Kidney epithelial cell (primary cell): ENCODE measurements around the gene TAB2. TPM values are rescaled to one million over a fixed set of nuclear protein-coding genes. Genes with fewer than 3 reads are reported as not detected.

Experiments used
- DNase-seq: peaks from one replicate; pipeline ENCODE4 v3.0.0-alpha.2; 2010; ENCODE audit warnings: low read depth
- H3K27me3 ChIP-seq: 2 replicates; pipeline ENCODE4 v1.6.0; 2011; ENCODE audit warnings: low read length; ENCODE audit not compliant: control insufficient read depth, insufficient read depth
- H3K36me3 ChIP-seq: 2 replicates; pipeline ENCODE4 v1.5.1; 2011; ENCODE audit warnings: low read length; ENCODE audit not compliant: control insufficient read depth, insufficient read depth
- H3K4me3 ChIP-seq: 2 replicates; pipeline ENCODE4 v1.5.1; 2011; ENCODE audit warnings: low read depth, mild to moderate bottlenecking, control low read depth, low read length
- total RNA-seq: library from RNA; depleted of rRNA; stranded (reverse); fragments of >200 nt; gene quantifications from 2 replicates; pipeline ENCODE4 v1.2.3, GENCODE V29; 2015
- TF ChIP-seq, protein P1 (sequence below): IDR thresholded peaks from 2 replicates; pipeline ENCODE4 v1.5.1; 2011; ENCODE audit warnings: mild to moderate bottlenecking, moderate library complexity, low read length, control low read depth, inconsistent platforms; ENCODE audit not compliant: insufficient read depth, poor library complexity, severe bottlenecking

The TAB2 gene
- total RNA-seq, 1 donor from 2014 or later = 30.7 TPM

DNA sequence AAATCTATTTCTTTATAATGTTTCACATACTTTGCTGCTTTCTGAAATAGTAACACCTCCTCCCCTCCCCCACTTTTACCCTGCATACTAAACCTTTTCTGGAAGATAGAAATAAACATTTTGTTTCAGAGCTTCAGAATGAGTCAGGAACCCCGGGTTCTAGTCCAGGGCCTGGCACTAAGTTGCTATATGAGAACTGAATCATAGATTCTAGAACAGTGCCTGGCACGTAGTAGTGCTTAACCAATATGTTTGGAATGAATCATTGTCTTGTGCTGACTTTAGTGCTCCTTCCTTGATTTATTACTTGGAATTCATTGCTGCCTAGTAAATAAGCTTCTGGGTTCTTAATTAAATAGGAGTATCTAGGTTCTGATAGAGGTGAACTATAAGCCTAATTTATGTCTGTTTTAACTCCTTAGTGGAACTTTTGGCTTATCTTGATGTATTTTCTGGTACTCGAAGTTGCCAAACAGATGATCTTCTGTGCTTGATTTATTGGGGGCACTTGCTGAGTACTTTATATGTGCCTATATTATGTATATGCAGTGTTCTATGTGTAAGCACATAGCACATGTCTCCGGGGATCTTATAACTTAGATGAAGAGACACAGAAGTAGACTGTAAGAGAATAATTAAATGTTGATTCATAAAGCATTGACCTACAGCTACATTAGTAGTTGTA is 18.6 kb downstream of the TAB2 start:
- H3K4me3 ChIP-seq = no peak overlapping the region
- H3K27me3 ChIP-seq = no peaks in the 10 kb centered on the region
- H3K36me3 ChIP-seq = no peaks in the 10 kb centered on the region
- DNase-seq = peak; percentile 63
- TF ChIP-seq, protein P1, sequence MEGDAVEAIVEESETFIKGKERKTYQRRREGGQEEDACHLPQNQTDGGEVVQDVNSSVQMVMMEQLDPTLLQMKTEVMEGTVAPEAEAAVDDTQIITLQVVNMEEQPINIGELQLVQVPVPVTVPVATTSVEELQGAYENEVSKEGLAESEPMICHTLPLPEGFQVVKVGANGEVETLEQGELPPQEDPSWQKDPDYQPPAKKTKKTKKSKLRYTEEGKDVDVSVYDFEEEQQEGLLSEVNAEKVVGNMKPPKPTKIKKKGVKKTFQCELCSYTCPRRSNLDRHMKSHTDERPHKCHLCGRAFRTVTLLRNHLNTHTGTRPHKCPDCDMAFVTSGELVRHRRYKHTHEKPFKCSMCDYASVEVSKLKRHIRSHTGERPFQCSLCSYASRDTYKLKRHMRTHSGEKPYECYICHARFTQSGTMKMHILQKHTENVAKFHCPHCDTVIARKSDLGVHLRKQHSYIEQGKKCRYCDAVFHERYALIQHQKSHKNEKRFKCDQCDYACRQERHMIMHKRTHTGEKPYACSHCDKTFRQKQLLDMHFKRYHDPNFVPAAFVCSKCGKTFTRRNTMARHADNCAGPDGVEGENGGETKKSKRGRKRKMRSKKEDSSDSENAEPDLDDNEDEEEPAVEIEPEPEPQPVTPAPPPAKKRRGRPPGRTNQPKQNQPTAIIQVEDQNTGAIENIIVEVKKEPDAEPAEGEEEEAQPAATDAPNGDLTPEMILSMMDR = no peak

DNA sequence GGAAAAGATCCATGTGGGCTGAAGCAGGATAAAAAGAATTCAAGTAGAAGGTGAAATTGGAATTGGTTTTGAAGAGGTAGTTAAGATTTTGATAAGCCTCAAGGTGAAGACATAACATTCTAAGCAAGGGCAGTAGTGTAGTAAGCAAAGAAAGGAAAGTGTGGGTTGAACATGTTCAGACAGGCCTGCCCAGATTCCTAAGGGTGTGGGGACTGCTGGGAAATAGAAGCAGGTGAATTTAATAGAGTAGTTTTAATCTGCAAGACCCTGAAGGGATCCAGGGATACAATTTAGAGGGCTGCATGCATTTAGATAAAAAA is 19.1 kb downstream of the TAB2 start:
- DNase-seq = no peak
- no peak overlapping the region for H3K4me3 ChIP-seq
- H3K36me3 ChIP-seq = no peaks in the 10 kb centered on the region
- no peaks in the 10 kb centered on the region for H3K27me3 ChIP-seq
- TF ChIP-seq, protein P1 = no peak

GRCh38 chr6:149337320-149337719 is 19.8 kb downstream of the TAB2 start:
- H3K27me3 ChIP-seq = no peaks in the 10 kb centered on the region
- no peaks in the 10 kb centered on the region for H3K36me3 ChIP-seq
- DNase-seq = no peak
- no peak overlapping the region for H3K4me3 ChIP-seq
- TF ChIP-seq, protein P1 = no peak

DNA sequence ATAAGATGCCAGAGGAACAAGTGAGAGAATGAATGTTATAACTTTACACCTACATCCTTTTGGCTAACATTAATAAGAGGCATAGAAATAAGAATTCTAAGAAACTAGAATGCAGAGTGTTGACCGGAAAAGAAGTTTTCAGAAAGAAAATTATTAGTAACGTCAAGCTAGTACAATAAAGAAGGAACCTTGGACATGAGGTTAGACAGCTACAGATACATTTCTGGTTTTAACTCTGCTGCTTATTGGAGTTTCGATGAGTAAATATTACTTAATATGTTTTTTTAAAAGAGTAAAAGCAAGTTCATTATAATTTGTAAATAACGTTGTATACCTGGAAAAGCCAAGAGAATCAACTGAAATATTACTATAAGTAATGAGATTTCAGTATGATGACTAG is 22.7 kb downstream of the TAB2 start:
- Histone ChIP-seq H3K4me3 (no peak overlapping the region), H3K27me3 (no peaks in the 10 kb centered on the region), H3K36me3 (no peaks in the 10 kb centered on the region)
- TF ChIP-seq, protein P1 = no peak
- DNase-seq = no peak

DNA sequence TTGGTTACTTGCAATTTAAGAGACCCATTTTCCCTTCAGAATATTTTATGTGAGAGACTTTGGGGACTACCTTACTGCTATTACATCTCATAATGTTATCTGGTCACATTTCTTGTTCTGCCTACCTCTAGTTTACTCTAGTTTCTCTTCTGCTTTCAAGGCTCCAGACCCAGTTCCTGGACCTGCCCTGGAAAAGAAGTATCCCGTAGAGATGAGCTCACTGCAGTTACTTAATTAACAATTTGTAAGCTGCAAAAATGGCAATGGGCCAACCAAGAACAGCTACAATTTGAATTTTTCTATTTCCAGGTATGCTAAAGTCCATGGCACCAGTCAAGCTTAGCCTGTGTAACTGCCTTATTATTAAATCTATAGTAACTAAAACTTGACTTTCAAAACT is 25.0 kb downstream of the TAB2 start:
- no peak for DNase-seq
- Histone ChIP-seq H3K4me3 (no peak overlapping the region), H3K27me3 (no peaks in the 10 kb centered on the region), H3K36me3 (no peaks in the 10 kb centered on the region)
- TF ChIP-seq, protein P1 = no peak

GRCh38 chr6:149343501-149343900 is 26.0 kb downstream of the TAB2 start:
- TF ChIP-seq, protein P1 = no peak
- H3K4me3 ChIP-seq = no peak overlapping the region
- no peaks in the 10 kb centered on the region for H3K36me3 ChIP-seq

More at GRCh38 chr6:149343501-149343900, 26.0 kb downstream of the TAB2 start:
- H3K27me3 ChIP-seq = no peaks in the 10 kb centered on the region
- no peak for DNase-seq
